Medulla oblongata (tissue), 1 donor: ENCODE data around the gene RAB12.
A peak's percentile ranks its signal among the peaks of the same experiment; 100 is the strongest.
"Not testable (repeated sequence)": the region's sequence is repeated elsewhere in the genome, so short reads cannot be mapped to it uniquely, and the experiment has no call there.

ENCODE experiments used
- DNase-seq: peaks from one replicate; pipeline ENCODE4 v3.0.0-alpha.2; 2015; ENCODE audit errors: extremely low spot score

RAB12 gene

DNA sequence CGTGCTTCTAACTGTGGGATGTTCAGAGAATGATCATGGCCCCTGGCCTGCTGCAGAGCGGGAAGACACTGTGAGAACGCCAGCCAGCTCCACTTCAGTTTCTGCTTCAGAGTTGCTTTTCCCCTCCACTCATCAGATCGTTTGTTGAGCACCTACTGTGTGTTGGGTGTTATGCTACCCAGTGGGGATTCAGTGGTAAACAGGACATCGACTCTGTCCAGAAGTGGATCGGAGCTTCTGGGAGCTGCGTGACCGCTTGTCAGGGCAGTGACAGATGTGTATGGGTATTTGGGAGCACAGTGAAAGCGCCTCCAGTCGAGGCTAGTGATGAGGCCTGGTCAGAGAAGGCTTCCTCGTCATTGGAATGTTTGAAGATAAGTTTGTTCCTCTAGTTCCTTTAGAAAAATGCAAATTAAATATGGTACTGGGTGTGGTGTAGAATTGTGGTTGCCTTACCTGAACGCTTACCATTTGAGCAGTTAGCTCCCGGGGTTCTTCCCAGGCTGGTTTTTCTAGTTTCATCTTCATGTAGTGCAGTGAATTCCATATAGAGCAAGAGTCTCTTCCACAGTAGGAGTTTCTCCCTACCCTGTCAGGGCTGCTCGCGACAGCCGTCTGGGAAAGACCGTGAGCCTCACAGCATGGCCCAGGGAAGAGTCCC lies 2.8 kb downstream of the RAB12 start:
- DNase-seq: no peak

DNA sequence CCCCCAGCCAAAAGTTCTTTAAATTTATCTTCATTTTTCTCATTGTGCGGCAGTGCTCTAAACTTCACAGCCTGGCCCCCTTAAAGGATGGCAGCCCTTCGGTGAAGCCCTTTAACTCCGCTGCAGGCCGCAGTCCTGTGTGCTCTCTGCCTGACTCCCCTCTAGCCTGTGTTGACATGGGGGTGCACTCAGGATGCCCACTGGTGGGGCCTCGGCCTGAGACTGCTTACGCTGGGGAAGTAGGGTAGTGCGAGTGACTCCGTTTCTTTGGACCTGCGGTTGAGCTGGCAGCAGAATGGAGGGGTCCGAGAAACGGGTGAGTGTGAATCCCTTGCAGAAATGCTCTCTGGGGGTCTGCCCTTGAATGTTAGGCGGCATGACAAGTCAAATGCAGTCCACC lies 5.6 kb downstream of the RAB12 start:
- no peak for DNase-seq

DNA sequence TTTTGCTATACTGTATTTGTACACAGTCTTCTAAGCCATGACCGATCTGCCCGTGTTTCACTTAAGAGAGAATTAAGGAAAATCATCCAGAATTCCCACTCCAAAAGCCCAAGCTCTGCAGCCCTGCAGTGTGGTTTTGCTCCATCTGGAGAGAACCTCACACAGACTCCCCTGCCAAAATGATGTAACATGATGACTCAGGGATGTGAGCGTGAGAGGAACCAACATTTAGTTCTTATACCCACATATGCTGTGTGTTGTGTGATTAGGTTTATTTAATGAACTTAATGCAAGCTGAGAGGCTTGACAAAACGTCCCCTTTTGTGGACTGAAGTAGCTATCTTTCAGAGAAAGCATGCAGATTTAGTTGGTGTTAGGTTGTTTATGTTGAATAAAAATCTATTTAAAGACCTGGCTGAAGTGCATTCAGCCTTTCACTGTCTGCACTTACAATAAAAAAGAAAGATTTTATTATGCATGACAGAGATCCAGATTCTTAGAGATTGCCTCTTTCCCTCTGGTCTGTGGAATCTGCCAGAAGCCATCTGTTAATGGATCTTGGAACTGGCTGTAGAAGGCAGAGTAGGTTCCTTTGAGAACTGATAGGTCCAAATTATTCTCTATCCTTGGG lies 6.3 kb downstream of the RAB12 start:
- peak; percentile 69 for DNase-seq

DNA sequence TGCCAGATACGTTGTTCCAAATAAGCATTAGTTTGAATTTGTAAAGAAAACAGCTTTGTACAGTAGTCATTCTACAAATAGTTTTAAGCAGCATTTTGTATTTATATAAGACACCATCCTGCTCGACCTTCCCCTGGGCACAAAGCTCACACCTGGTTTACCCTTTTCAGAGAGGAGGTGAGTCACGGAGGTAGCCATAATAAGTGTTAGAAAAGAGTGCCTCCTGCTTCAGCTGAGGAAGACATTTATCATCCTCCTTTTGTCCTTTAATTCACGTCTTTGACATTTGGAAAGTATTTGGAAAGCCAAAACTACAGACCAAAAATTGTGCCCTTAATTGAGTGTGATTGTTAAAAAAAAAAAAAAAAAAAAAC lies 6.8 kb downstream of the RAB12 start:
- DNase-seq: no peak

DNA sequence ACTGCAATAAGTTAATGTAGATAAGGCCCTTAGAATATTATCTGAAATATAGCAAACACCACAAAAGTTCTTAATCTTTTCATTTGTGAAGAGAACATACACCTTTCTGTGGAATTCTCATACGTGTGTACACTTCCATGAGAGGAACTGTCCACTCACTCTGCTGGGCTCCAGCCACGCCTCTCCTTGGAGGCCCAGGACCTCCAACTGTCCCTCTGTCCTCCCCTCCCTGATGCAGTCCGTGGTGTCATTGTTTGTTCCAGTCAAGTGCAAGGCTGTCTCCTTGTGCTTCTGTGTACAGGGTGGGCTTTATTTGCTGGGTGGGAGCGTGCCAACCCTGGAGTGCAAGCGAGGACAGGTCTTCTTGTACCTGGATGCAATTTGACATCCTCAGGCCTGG lies 8.7 kb downstream of the RAB12 start:
- DNase-seq: no peak

DNA sequence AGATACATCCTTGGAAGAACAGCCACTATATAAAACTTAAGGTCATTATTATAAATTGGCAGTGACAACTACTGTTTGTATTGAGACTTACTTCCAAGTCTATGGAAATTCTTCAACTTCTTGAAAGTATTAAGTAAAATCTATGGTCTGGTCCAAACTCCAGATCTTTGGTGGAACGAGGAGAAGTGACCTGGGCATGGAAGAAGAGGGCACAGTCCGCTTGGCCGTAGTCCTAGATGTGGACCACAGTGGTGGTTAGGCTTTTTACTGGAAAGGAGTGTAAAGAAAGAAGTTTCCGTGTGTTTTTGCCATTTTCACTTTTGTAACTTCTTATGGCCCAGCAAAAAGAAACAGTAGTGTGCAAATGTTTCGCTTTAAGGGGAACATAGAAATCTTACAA lies 9.8 kb downstream of the RAB12 start:
- no peak for DNase-seq

DNA sequence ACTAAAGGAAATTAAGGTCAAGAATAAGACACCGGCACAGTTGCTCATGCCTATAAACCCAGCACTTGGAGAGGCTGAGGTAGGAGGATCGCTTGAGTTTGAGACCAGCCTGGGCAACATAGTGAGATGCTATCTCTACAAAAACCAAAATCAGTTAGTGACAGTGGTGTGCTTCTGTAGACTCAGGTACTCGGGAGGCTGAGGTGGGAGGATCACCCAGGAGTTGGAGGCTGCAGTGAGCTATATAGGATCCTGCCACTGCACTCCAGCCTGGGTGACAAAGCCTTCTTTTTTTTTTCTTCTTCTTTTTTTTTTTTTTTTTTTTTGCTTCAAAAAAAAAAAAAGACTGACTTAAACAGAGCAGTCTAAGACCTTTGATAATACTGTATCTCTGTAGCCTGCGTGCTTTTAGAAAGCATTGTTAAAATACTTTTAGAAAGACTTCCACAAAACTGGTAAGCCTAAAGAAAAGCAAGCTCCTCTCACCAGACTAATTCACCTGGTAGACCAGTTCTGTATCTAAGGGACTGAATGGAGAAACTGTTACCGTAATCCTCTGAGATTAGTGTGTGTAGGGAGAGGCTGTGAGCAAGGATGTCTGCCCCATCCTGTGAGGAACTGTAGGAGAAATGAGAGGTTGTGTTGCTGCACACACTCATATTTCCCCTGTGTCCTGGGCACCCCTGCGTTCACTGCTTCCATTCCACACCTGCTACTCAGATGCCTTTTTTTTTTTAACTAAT lies 10.8 kb downstream of the RAB12 start:
- DNase-seq: no peak

DNA sequence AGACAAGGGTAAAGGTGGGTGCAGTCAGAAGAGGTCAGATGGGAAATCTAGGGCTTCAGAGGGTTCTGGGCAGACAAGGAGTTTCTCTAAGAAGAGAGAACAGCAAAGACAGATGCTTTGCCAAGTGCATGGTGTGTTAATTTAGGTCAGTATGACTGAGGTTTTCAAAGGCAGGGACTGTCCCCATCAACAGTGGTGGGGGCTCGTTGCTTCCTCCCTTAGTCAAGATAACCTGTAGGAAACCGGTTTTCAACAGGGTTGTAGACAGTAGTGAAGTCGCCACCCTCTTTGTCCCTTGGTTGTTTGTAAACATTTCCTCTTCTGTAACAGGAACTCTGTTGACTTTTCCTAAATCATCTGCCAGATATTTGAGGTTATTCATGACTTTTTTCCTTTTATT lies 11.6 kb downstream of the RAB12 start:
- no peak for DNase-seq

DNA sequence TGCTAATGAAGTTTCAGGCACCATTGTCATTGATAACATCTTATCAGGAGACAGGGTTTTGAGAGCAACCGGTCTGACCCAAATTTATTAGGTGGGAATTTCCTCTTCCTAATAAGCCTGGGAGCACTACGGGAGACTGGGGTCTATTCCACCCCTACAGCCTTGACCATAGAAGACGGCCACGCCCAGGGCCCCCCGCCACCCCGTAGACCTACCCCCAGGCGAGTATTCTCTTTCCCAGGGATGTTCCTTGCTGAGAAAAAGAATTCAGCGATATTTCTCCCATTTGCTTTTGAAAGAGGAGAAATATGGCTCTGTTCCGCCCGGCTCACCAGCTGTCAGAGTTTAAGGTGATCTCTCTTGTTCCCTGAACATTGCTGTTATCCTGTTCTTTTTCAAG lies 13.4 kb downstream of the RAB12 start:
- not testable (repeated sequence) for DNase-seq

DNA sequence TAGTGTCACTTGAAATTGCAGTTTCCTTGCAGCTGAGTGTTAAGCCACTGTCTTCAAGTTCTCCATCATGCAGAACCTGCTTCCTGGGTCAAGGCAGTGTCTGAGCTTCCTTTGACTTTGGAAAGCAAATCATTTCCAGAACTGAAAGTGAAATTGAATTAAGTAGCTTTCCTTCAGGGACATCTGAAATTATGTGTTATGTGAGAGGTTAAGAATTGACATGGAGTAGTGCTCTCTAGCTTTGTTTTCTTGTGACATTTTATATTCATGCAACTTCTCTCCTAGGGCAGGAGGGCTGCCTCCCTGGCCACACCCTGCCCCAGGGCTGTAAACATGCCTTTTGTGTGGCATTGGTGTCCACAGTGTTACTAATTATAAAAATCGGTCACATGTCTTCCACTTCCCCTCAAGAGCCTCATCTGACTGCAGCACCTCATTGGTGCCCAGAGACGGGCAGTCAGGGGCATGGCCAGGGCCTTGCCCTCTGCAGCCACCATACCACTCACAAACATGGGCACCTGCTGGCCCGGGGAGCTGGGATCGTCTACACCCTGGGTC lies 14.4 kb downstream of the RAB12 start:
- peak; percentile 71 for DNase-seq

DNA sequence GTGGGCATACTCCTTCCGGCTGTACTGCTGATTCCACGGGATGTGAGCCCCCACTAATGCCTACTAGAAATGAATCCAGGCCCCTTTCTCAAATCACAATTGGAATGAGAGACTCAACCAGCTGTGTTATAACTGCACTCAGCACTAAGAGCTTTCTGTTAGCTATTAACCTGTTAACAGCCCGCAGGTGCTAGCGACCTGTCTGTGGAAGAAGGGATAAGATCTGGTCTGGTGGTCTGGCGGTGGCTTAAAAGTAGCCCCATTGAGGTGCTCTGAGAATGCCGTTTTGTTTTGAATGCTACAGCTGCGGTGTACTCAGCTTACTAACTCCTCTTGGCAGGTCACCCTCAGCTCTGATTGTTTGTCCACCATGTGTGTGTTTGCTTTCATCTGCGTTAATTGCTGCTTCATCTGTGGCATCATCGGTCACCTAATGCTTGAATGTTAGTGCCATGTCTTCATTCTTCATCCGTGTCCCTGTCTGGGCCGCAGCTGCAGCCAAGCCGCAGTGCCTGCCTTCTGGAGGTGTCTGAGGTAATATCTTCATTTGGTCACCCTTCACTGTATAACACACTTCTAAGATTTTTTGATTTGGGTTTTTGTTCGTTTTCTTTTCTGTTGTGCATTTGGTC lies 16.3 kb downstream of the RAB12 start:
- DNase-seq: no peak

DNA sequence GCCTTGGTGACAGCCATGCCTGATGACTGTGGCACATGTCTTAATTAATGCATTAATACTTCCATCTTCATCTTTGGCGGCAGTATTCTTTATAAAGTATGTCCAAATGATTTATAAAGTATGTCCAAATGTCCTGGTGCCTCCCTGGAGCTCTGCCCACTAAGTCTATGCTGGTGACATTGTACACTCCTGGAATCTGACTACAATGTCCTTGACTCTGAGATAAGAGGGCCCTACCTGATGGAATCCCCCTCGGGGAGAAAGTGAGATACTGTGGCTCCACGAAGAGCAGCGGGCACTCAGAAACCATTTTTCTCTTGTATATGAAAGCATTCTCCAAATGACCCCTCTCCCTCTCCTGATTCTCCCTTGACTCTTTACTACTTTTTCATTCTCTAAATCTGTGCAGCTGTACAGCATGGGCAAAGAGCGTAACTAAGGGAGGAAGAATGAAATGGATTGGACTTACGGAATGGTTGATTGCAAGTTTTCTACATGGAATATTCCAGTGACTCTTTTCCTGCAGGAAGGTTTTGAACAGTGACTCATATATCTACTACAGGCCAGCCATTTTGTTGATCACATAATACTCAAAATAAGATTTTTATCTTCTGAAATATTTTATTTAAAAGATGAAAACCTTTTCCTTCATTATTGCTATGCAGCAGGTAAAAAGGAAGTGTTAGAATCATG lies 17.3 kb downstream of the RAB12 start:
- no peak for DNase-seq

DNA sequence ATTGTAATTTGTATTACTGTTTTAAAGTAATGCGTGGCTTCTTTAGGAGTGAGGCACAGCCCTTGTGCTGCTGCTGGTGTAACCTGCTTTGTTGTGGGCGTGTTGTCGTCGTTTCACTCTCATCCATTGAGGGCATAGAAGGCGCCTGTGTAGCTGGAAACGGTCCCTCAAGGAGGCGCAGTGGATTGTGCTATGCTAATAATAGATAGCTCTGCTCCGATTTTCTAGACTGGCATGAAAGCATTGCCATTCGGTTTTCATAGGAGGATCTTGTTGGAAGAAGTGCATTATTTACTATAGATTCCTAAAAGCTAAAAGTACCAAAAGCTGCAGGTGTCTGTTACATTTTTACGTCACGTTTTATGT lies 17.9 kb downstream of the RAB12 start:
- DNase-seq: no peak

DNA sequence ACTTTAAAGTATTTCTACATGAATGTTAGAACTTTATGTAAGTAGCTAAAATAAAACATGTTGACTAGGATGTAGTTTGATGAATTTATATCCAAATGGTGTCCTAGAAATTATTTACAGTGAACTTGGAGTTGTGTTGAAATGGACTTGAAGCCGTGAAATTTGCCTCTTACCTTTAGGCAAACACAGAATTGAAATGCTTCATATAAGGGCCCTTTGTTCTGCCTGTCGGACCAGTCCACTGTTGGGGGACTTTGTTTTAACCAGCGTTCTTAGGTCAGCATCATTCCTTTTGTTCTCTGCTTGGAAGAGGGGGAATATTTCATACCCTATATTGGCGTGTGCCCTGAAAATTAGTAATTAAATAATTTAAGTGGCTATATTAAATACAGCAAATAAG lies 18.3 kb downstream of the RAB12 start:
- no peak for DNase-seq

DNA sequence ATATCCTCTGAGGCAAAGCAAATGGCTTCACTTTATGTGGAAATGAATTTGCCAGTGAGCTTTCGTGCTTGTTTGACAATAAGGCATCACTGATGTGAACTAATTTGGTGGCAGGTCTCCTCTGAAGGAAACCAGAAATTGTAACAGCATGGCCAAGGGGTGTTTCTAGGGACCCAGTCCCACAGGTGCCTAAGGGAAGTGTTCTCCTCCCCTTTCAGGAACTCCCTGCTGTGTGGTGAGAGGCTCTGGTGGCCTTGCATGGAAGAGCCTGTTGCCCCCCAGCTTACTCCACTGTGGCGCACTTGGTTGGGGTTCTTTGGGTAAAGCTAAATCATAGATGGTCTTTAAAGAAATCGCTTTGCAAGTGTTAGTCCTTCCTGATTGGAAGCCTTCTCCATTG lies 20.4 kb downstream of the RAB12 start:
- no peak for DNase-seq

DNA sequence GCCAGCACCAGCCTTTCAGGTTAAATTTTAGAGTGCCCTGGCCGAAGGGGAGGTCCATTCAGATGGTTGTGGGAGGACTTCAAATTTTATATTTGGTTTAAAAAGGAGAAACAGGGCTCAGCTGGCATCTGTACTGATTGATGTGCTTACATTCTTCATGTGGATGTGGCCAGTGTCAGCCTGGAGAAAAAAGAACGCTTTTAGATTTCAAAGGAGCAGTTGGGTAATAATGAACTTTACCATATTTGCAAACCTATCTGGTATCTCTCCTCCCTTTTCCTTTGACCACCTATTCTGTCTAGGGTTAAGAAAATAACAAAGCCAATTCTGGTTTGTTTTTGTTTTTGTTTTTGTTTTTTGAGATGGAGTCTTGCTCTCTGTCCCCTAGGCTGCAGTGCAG lies 21.3 kb downstream of the RAB12 start:
- DNase-seq: no peak

DNA sequence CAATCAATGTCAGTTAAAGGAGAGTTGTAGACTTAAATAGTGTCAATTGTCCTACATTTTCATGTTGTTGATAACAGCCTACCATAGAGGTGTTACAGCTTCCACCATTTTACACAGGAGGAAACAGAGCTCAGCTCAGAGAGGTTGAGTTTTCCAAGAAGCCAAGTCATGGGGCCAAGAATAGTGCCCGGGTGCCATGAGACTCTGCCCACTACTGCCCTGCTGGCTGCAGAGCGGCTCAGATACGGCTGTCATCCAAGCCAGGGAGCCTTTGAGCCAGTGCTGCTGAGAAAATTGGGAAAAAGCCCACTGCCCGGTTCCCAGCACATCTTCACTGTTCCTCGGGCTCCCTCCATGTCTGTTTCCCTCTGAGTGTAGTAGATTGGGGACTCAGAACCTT lies 22.0 kb downstream of the RAB12 start:
- peak; percentile 53 for DNase-seq

DNA sequence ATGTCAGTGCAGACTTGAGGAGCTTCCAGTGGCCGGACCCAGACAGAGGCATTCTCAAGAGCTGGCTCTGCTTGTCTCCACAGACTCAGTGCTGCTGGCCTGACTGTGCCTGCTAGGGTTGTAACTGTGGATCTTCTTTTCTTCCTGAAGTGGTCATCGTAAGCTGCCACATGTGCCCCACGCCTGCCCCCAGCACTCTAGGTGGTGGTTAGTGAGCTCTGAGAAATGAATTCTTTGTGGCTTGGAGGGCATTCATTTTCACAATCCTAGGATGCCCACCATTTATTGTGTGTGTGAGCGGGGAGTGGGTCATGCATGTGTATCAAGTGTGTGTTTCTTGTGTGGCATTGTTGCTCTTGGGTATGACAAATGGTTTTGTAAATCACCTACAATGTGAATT lies 23.1 kb downstream of the RAB12 start:
- no peak for DNase-seq

DNA sequence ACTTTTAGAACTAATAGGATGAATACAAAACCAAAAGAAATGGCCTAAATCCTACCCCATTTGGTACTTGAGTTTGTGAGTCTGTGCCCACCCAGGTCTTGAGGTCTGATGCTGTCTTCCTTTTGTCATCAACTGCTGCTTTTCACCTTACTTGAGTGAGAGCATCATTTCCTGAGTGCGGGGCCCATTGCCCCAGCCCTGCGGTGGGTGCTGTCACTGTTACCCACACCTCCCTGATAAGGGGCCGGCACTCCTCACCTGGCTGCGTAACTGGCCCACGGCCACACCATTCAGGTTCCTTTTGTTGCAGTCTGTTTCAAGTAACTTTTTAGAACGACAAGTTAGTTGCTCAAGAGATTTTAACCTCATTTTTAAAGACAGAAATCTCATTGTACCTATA lies 25.3 kb downstream of the RAB12 start:
- DNase-seq: no peak

DNA sequence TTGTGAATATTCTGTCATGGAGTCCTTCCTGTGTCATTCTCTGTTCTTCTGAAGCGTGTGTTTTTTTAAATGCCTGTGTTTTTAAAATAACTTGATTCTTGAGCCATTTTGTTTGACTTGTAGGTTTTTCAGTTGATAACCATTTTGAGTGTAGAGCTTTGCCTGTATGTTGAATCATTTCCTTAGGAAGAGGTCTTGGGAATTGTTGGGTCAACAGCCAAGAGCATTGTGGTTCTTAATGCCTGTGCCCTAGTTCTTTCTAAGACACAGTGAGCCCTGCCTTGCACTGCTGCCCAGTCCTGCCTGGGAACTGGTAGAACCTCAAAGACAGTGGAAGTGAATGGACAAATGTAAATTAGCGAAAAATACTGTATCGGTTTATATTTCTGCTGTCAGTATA lies 25.9 kb downstream of the RAB12 start:
- peak; percentile 39 for DNase-seq

DNA sequence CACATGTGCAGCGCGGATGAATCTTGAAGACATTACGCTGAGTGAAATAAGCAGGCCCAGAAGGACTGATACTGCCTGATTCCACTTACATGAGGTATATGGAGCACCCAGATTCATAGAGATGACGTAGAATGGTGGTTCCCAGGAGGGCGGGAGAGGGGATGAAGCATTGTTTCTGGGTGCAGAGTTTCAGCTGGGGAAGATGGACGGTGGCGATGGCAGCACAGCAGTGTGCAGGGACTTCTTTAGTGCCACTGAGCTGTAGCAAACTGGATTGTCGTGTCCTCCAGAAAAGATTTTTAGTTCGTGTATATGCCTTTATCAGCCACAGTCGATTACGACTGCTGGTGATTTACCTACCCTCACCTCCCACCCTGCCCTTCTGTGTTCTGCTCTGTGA lies 30.5 kb downstream of the RAB12 start:
- DNase-seq: no peak

DNA sequence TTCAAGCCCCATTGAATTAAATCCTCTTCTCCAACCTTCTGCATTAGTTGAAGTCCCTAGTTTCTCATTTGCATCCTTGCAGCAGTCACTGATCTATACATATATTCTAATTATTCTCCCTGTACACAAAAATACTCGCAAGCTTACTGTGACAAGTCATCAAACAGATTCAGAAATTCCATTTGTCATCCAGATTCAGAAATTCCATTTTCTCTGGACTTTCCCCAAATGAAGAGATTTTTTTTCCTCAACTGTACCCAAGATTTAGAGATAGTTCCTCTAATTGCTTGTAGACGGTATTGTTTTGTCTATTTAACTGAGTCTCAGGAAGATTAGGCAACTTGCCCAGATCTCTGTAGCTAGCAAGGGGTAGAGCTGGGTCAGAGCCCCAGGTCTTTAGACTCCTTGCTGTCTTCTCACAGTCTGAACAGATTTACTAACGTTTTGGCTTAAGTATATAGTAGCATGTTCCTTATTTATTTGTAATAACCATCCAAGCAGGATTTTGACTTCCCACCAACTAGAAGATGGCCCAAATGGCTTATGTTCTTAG lies 34.2 kb downstream of the RAB12 start:
- DNase-seq: no peak
